RWPE1 (cell line): ENCODE measurements around the gene FLYWCH1.

Experiments used
- CTCF ChIA-PET: fragments of 350-600 bp; sonication (Branson Sonifier 250); formaldehyde crosslinking; extraction: SDS; loops from one replicate; lab custom pipeline; 2021; lab: Yijun Ruan, JAX
- POLR2A ChIA-PET: fragments of 400-600 bp; formaldehyde crosslinking; extraction: SDS; loops from one replicate; lab custom pipeline; 2020; ENCODE audit warnings: antibody characterized with exemption; ENCODE audit not compliant: low non-redundant PET; lab: Yijun Ruan, JAX
- DNase-seq: peaks from one replicate; pipeline ENCODE4 v3.0.0; 2012; ENCODE audit warnings: low spot score
- H3K27ac ChIP-seq: fragments of 450-650 bp; 2 replicates; pipeline ENCODE4 v1.5.1; 2017
- CTCF ChIP-seq: fragments of 450-650 bp; conservative IDR thresholded peaks from 2 replicates; pipeline ENCODE4 v1.5.1; 2017; ENCODE audit warnings: low read depth, mild to moderate bottlenecking

Gene FLYWCH1

GRCh38 chr16:2897110-2897509, 14.6 kb upstream of the FLYWCH1 start:
- no peak for DNase-seq
- no peak overlapping the region for H3K27ac ChIP-seq
- ChIA-PET POLR2A (no interaction called here), CTCF (interaction anchor here (0.6 kb wide), 1 partner anchor 24 kb away, joined by 5 read pairs; no protein-coding TSS in a partner anchor)
- no peak for TF ChIP-seq CTCF

- POLR2A ChIA-PET: no interaction called here
- DNase-seq: no peak
- TF ChIP-seq CTCF: no peak
- peak overlapping the region; percentile 45 for H3K27ac ChIP-seq
- CTCF ChIA-PET: interaction anchor here (0.6 kb wide), 2 partner anchors 38 to 70 kb away, joined by 3 read pairs; no protein-coding TSS in a partner anchor
Measured at GRCh38 chr16:2898831-2899563, 12.7 kb upstream of the FLYWCH1 start.

- no peak for DNase-seq
- no peak for TF ChIP-seq CTCF
- CTCF ChIA-PET: interaction anchor here (0.6 kb wide), 1 partner anchor 69 kb away, joined by 3 read pairs; no protein-coding TSS in a partner anchor
- H3K27ac ChIP-seq: peak overlapping the region; percentile 45
- POLR2A ChIA-PET: no interaction called here
Measured at GRCh38 chr16:2899564-2900072, 12.1 kb upstream of the FLYWCH1 start.

GRCh38 chr16:2900526-2901075, 11.1 kb upstream of the FLYWCH1 start:
- ChIA-PET POLR2A (no interaction called here), CTCF (no interaction called here)
- H3K27ac ChIP-seq: peak overlapping the region; percentile 45
- no peak for DNase-seq
- no peak for TF ChIP-seq CTCF

- no peak for TF ChIP-seq CTCF
- no peak for DNase-seq
- POLR2A ChIA-PET: no interaction called here
- CTCF ChIA-PET: interaction anchor here (1.0 kb wide), 1 partner anchor 25 kb away, joined by 3 read pairs; no protein-coding TSS in a partner anchor
- peak overlapping the region; percentile 45 for H3K27ac ChIP-seq
Measured at GRCh38 chr16:2902337-2903130, 9.2 kb upstream of the FLYWCH1 start.
